ENCODE results near the gene GCDH.
A peak's percentile ranks its signal among the peaks of the same experiment; 100 is the strongest.
"Not testable (repeated sequence)": the region's sequence is repeated elsewhere in the genome, so short reads cannot be mapped to it uniquely, and the experiment has no call there.

The GCDH gene

GRCh38 chr19:12890787-12891552 is at the start of gene GCDH:
Gene GCDH (plus strand): TSS chr19:12891160. CDS start chr19:12891305, 145 bp downstream.
- peak; percentile 99 for DNase-seq

- no peak for DNase-seq
Observed at GRCh38 chr19:12842511-12842910, 48.4 kb upstream of the GCDH start.

- no peak for DNase-seq
Observed at GRCh38 chr19:12843328-12843727, 47.6 kb upstream of the GCDH start.

GRCh38 chr19:12843999-12844732 is 46.8 kb upstream of the GCDH start:
- no peak for DNase-seq

GRCh38 chr19:12846613-12847012 is 44.3 kb upstream of the GCDH start:
- not testable (repeated sequence) for DNase-seq

- peak; percentile 59 to 70 for DNase-seq
Observed at GRCh38 chr19:12847159-12848139, 43.5 kb upstream of the GCDH start.

- DNase-seq: no peak
Observed at GRCh38 chr19:12856653-12857052, 34.3 kb upstream of the GCDH start.

GRCh38 chr19:12858041-12858928 is 32.7 kb upstream of the GCDH start:
- no peak for DNase-seq

- DNase-seq: no peak
Observed at GRCh38 chr19:12859546-12859945, 31.4 kb upstream of the GCDH start.

- DNase-seq: no peak
Observed at GRCh38 chr19:12864143-12864542, 26.8 kb upstream of the GCDH start.

- no peak for DNase-seq
Observed at GRCh38 chr19:12864721-12865715, 25.9 kb upstream of the GCDH start.

GRCh38 chr19:12865746-12866415 is 25.1 kb upstream of the GCDH start:
- no peak for DNase-seq

- no peak for DNase-seq
Observed at GRCh38 chr19:12866416-12867119, 24.4 kb upstream of the GCDH start.

GRCh38 chr19:12867120-12868099 is 23.6 kb upstream of the GCDH start:
- no peak for DNase-seq

- no peak for DNase-seq
Observed at GRCh38 chr19:12868540-12869112, 22.3 kb upstream of the GCDH start.

GRCh38 chr19:12871681-12872080 is 19.3 kb upstream of the GCDH start:
- DNase-seq: no peak

GRCh38 chr19:12872255-12872654 is 18.7 kb upstream of the GCDH start:
- no peak for DNase-seq
